Activated CD8-positive, alpha-beta memory T cell treated with anti-CD3 and anti-CD28 coated beads for 36 hours (primary cell): Measurements from ENCODE around the gene DNM3. TPM values are rescaled to one million over a fixed set of nuclear protein-coding genes. Genes with fewer than 3 reads are reported as not detected.

ENCODE experiments used
- CTCF ChIA-PET: fragments of 350-600 bp; sonication (Branson Sonifier 250); formaldehyde crosslinking; loops from one replicate; lab custom pipeline; 2021; ENCODE audit warnings: antibody characterized with exemption; lab: Charles Lee
- POLR2A ChIA-PET: fragments of 350-600 bp; sonication (Branson Sonifier 250); formaldehyde crosslinking; loops from one replicate; lab custom pipeline; 2021; ENCODE audit warnings: antibody characterized with exemption; lab: Charles Lee
- total RNA-seq, 2 experiments: library from RNA; stranded (reverse); gene quantifications; one replicate each; pipeline ENCODE4 v1.2.3, GENCODE V29; 2021

DNM3 gene
- total RNA-seq, 2 experiments from 2014 or later = 0.57 to 0.78 TPM

DNA sequence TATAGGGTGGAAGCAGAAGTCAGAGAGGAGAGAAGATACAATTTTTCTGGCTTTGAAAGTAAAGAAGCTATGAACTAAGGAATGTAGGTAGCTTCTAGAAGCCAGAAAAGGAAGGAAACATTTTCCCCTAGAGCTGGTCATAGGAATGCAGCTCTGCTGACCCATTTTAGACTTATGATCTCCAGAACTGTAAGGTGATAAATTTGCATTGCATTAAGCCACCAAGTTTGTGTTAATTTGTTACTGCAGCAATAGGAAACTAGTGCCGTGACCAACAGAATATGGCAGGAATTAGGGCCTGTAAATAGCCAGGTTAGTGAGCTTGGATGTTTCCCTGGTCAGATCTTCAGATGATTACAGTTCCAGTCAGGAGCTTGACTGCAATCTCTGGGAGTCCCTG lies 334.9 kb downstream of the DNM3 start:
- POLR2A ChIA-PET = no interaction called here
- CTCF ChIA-PET = no interaction called here

- ChIA-PET POLR2A (no interaction called here), CTCF (no interaction called here)
These were observed 336.6 kb downstream of the DNM3 start for GRCh38 chr1:172177849-172178248.

DNA sequence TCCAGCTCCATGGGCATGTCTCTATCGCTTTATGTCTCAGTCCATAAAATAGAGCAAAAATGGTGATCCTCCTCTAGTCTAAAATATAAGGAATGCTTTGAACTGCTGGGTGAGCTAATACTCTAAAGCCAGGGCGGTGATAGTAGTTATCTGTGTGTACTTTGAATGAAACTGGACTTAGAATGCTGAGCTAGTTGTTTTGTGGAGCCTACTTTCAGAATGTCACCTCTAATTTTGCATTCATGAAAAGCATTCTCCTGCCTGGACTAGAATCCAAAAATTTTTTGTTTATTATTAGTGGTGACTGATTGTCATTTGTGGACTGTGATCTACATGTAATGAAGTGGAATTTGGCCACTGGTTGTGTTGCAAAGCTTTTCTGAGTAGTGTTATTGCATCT lies 337.6 kb downstream of the DNM3 start:
- ChIA-PET POLR2A (no interaction called here), CTCF (no interaction called here)

DNA sequence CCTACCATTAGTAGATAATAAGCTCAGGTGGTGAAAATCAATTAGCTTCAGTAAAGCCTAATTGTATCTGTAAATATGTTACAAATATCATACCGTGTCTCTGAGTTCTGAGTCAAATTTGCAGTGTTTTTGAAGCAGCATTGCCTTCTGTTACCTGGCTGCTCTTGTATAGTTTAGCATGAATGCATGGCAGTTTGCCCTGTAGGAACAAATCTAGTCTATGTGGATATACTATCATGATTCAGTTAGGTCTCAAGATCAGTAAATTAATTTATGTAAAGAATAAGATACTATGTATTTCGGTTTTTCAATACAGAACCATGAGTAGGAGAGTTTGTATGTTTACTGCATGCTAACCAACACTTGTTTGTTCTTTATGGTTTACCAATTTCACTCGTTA lies 338.6 kb downstream of the DNM3 start:
- ChIA-PET POLR2A (no interaction called here), CTCF (no interaction called here)

DNA sequence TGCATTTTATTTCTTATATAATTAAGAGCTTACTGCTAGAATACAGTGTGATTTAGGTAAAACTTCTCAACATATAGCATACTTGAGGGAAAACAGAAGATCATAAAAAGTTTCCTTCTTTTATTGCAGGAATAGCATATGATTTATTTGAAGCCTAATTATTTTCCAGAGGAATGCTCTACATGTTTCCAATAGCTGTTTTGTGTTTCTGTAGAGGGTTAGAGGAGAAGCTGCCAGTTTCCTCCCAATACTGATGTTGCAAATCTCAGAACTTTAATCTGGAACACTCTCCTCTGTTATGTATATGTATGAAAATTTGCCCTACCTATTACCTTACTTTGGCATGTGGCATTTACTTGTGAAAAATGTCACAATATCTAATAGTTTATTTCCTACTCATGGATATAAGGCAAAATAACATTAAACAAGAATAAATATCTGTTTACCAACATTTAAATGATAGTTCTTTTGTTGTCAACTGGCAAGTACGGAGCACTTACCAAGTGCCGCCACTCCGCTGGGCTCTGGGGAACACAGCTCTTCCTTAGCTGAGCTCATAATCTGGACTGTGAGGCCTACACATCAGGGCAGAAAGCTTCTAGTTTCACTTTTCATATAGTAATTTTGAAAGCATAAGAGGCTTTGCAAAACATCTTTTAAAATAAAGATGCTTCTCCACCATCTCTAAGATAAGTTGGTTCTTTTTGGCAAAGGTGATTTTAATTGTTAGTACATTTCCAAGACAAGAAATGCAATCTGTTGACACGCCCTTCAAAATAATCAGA lies 339.4 kb downstream of the DNM3 start:
- ChIA-PET POLR2A (interaction anchor here (0.5 to 0.7 kb wide), 2 partner anchors 70 to 1216 kb away, joined by 3 read pairs; no protein-coding TSS in a partner anchor), CTCF (interaction anchor here (1.2 kb wide), 1 partner anchor 11 kb away, joined by 3 read pairs; no protein-coding TSS in a partner anchor)

GRCh38 chr1:172184506-172185191 lies 343.4 kb downstream of the DNM3 start:
- ChIA-PET CTCF (no interaction called here), POLR2A (interaction anchor here (0.5 to 0.7 kb wide), 2 partner anchors 196 to 404 kb away, joined by 3 read pairs; no protein-coding TSS in a partner anchor)

DNA sequence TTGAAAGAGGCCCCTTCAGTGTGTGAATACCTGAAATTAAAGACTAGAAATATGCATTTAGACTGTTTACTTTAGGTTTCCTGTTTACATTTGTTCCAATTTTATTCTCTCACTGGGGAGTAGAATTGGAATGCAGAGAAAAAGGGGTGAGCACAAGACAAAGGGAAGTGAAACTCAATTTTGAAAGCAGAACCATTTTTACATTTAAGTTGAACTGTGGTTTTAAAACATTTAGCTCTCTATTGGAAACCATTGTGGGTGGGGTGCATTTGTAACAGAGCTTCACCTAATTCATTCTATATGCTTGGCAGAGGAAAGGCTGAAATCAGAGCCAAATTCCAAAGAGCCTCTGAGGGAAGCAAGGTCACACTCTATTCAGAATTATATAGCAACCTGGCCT lies 343.9 kb downstream of the DNM3 start:
- POLR2A ChIA-PET = interaction anchor here (0.7 kb wide), 1 partner anchor 195 kb away, joined by 3 read pairs; no protein-coding TSS in a partner anchor
- CTCF ChIA-PET = no interaction called here

DNA sequence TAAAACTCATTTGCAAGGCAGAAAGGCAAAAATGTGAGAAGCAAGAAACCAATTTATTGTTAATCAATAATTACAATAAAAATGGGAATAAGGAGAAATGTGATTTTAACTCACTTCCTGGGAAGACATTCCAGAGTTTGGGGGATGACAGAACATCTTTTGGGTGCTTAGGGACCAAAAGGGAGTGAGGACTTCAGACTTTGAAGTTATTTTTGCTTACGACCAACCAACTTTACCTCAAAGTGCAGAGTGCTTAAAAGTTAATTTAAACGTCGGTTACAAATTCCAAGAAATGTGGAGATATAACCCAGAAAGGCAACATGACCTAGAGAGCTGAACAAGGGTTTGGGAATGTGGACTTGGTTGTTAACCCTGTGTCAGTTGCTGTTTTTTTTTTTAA lies 344.7 kb downstream of the DNM3 start:
- CTCF ChIA-PET = no interaction called here

GRCh38 chr1:172201572-172201971 lies 360.3 kb downstream of the DNM3 start:
- ChIA-PET CTCF (no interaction called here), POLR2A (no interaction called here)

More for the DNA sequence above, 344.7 kb downstream of the DNM3 start:
- POLR2A ChIA-PET = no interaction called here

GRCh38 chr1:172203135-172203823 lies 362.0 kb downstream of the DNM3 start:
- POLR2A ChIA-PET = no interaction called here

DNA sequence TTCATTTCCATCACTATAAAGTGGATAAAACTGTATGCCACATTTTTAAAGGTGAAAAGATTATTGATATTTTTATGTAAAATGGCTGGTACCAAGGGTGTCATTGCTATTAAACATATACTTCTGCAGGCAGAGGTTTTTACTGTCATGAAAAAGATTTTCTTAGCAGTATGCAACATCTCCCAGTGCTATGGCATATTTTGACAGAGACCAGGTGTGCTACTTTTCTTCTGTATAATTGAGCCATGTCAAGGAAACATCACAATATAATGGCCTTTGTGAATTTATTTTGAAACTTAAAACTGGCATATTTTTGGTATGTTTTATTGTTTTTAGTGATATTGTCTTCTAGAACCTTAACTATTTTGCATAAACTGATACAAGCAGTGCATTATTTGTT lies 362.6 kb downstream of the DNM3 start:
- POLR2A ChIA-PET = no interaction called here
- CTCF ChIA-PET = no interaction called here

More at GRCh38 chr1:172203135-172203823, 362.0 kb downstream of the DNM3 start:
- CTCF ChIA-PET = no interaction called here

DNA sequence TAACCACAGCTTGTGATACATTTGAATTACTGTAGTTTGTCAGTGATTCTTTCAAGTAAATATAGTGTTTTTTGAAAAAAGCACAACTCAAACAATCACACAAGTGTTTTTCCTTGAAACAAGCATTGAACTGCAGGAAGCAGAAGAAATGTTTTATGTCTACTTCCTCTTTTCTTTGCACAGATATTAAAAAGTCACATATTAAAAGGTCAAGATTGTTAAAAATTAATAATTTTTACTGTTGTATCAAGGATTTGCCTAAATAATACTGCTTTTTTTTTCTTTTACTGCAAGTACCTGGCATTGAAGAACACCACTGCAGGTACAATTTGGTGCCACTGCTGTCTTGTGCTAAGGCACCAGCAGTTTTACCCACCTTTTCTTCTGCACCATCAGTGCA lies 365.0 kb downstream of the DNM3 start:
- ChIA-PET POLR2A (no interaction called here), CTCF (no interaction called here)

- POLR2A ChIA-PET = no interaction called here
- CTCF ChIA-PET = interaction anchor here (0.6 kb wide), 1 partner anchor 138 kb away, joined by 3 read pairs; no protein-coding TSS in a partner anchor
These were observed 367.3 kb downstream of the DNM3 start for GRCh38 chr1:172208635-172209034.

DNA sequence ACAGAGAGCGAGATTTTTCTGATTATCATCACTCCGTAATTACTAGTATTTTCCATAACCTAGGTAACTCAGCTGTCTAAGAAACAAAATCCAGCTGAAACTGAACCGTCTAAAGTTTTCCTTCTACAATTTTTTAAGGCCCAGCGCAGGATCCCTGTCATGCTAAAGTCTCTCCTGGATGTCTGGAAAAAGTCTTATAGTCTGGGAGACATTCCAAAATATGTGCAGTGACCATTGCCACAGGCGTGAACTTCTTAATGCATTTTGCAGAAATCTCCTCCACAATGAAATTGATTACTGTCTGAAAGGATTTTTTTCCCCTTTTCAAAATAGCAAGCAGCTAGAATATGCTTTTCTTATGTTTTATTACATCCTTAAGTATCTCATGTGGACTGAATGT lies 369.9 kb downstream of the DNM3 start:
- ChIA-PET CTCF (no interaction called here), POLR2A (no interaction called here)

DNA sequence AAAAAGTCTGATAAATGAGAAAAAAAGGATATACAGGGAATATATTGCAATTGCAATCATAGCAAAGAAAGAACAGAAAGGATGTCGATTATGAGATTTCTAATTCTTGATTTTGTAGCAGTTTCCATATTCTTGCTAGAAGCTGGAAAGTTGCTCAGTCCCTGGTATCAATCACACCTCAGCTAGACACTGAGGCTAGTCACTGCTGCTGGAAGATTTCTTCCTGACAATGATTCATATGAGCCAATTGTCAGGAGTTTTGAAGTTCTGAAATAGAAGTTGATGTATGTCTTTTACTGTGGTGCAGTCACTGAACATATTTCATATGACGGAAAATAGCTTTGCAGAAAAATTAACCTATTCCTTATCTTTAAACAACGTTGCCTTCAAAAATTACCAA lies 370.8 kb downstream of the DNM3 start:
- CTCF ChIA-PET = no interaction called here
- POLR2A ChIA-PET = no interaction called here

DNA sequence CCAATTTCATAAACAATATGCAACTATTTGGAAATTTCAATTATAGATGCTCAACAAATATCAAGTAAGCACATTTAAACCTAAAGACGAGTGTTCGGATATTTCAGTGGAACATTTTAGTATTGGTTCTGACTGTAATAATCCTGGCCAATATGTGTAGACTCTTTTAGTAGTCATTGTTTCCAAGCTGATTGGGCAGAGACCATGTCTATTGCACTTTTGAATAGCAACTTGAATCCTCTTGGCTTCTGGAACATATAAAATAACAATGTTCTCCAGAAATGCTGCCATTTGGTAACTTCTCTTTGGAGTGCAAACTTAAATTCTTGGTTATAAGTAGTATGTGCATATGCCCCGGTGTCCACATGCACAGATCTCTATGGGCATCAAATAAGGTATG lies 373.7 kb downstream of the DNM3 start:
- CTCF ChIA-PET = no interaction called here
- POLR2A ChIA-PET = no interaction called here

DNA sequence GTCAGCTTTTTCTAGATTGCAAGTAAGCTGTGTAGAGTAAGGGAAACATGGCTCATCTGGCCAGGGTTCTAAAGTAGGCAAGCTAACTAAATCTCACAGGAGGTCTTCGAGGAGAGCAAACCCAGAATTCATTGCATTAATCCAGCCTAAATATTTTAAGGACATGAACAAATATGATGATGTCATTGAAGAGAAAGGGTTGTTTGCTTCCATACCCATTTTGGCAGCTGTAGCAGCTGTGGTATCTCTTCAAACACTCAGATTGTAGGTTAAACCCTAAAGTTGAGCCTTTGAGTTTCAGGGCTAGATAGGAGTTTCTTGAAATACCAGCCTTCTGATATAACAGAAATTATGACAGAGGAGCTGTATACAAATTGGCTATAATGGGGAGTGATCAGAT lies 378.7 kb downstream of the DNM3 start:
- ChIA-PET POLR2A (interaction anchor here (0.6 kb wide), 1 partner anchor 75 kb away, joined by 3 read pairs; no protein-coding TSS in a partner anchor), CTCF (no interaction called here)

DNA sequence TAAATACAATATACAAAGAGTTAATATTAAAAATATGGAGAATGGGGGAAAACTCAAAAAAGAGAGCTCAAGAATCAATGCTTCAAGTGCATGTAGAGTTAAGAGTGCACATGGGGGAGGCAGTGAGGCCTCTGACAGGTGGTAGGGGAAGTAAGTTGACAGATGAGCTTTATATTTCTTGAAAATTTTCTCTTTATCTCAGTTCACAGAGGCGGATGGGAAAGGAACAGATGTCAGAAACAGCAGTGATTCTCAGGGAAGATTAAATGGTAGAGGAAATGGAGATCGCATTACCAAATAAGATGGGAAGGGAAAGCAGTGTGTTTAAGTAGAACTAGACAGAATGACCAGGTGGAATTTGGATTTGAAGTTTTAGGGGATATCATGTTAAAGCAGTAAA lies 379.1 kb downstream of the DNM3 start:
- CTCF ChIA-PET = no interaction called here
- POLR2A ChIA-PET = interaction anchor here (0.6 kb wide), 1 partner anchor 75 kb away, joined by 3 read pairs; no protein-coding TSS in a partner anchor

DNA sequence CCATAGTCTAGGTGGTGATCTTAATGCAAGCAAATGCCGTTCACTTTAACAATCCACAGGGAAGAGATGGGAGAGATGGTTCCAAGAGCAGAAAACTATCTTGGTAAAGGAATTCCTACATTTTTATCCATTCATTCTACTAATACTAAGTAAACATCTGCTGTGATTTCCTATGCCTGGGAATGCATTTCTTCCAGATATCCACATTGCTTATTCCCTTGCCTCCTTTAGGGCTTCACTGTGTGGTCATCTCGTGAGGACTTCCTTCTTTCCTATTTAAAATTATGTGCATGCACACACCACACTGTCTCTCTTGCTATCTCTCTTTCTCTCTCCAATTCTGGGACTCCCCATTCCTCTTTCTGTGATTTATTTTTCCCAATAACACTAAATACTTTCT lies 380.1 kb downstream of the DNM3 start:
- ChIA-PET CTCF (no interaction called here), POLR2A (no interaction called here)

DNA sequence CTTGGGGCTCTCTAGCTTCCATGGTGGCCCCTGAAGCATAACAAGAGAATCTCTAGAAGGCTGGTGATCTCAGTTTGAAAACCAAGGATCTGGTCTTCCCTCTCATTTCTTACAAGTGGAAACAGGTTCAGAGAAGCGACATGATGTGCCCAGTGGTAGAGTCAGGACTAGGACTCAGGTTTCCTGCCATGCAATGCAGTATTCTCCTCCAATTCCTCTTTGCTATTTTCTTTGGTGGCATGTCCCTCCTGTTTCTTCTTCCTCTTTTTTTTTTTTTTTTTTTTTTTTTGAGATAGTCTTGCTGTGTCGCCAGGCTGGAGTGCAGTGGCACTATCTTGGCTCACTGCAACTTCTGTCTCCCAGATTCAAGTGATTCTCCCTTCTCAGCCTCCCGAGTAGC lies 383.6 kb downstream of the DNM3 start:
- POLR2A ChIA-PET = no interaction called here

More for the DNA sequence above, 383.6 kb downstream of the DNM3 start:
- CTCF ChIA-PET = interaction anchor here (0.6 kb wide), 1 partner anchor 279 kb away, joined by 3 read pairs; no protein-coding TSS in a partner anchor
